ENCODE data around the gene FGG.
"Not testable (repeated sequence)": the region's sequence is repeated elsewhere in the genome, so short reads cannot be mapped to it uniquely, and the experiment has no call there.

Gene FGG

DNA sequence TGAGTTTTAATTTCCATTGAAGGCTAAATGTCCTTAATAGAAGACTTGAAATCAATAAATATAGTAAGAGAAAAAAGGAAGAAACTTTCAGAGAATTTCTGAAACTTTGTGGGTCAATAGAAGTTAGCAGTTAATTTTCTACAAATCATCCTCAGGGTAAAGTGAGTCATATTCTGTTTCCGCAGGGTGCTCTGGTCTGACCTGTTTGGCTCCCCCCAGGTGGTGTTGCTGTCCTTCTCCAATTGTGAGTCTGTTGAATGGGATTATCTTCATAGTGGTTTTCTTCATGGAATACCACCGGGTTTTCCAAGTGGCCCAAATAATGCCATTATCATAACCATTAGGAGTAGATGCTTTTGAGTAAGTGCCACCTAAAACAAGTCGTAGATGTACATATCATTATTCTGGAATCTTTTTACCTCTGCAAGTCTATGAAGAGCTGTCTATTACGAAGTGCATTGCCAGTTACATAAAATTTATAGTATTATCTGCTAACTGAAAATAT, 7.7 kb downstream of the FGG start:
- DNase-seq (ENCODE audit: low read depth): no peak
- no peak overlapping the region for H3K4me3 ChIP-seq (ENCODE audit: low read depth, low read length)
- TF ChIP-seq, protein P1, sequence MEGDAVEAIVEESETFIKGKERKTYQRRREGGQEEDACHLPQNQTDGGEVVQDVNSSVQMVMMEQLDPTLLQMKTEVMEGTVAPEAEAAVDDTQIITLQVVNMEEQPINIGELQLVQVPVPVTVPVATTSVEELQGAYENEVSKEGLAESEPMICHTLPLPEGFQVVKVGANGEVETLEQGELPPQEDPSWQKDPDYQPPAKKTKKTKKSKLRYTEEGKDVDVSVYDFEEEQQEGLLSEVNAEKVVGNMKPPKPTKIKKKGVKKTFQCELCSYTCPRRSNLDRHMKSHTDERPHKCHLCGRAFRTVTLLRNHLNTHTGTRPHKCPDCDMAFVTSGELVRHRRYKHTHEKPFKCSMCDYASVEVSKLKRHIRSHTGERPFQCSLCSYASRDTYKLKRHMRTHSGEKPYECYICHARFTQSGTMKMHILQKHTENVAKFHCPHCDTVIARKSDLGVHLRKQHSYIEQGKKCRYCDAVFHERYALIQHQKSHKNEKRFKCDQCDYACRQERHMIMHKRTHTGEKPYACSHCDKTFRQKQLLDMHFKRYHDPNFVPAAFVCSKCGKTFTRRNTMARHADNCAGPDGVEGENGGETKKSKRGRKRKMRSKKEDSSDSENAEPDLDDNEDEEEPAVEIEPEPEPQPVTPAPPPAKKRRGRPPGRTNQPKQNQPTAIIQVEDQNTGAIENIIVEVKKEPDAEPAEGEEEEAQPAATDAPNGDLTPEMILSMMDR (conservative IDR thresholded peaks at IDR 0.05; ENCODE audit: low read depth, low read length): no peak

DNA sequence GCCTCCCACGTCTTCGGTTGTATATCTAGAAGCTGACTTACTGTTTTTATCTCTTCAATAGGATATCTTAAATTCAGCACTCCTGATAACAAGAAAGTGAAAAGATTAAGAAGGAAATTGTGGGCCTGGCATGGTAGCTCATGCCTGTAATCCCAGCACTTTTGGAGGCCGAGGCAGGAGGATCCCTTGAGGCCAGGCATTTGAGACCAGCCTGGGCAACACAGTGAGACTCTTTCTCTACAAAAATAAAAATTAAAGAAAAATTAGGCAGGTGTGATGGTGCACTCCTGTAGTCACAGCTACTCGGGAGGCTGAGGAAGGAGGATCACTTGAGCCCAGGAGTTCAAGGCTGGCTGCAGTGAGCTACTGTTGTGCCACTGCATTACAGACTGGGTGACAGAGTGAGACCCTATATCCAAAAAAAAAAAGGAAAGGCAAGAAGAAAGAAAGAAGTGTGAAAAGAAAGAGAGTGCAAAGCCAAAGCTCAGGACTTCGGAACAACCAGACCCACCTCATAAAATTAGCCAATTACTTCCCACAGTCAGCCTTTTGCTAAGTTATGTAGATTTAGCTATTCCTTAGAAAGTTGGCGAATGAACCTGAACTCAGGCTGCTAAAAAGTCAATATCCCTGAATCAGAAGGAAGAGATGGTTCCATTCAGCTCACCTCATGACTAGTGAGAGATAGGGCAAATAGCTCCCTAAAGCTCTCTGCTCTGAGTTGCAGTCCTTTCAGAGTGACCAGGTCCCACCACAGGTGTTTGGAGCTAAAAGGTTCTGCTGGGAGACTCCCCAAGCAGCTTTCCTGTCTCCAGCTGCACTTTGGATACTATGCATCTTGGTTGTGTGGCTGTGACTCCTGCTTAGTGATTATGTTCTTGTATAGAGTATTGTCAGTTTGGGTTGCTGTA, 9.2 kb downstream of the FGG start:
- no peak for DNase-seq (ENCODE audit: low read depth)
- TF ChIP-seq, protein P1 (conservative IDR thresholded peaks at IDR 0.05; ENCODE audit: low read depth, low read length): no peak
- no peak overlapping the region for H3K4me3 ChIP-seq (ENCODE audit: low read depth, low read length)

DNA sequence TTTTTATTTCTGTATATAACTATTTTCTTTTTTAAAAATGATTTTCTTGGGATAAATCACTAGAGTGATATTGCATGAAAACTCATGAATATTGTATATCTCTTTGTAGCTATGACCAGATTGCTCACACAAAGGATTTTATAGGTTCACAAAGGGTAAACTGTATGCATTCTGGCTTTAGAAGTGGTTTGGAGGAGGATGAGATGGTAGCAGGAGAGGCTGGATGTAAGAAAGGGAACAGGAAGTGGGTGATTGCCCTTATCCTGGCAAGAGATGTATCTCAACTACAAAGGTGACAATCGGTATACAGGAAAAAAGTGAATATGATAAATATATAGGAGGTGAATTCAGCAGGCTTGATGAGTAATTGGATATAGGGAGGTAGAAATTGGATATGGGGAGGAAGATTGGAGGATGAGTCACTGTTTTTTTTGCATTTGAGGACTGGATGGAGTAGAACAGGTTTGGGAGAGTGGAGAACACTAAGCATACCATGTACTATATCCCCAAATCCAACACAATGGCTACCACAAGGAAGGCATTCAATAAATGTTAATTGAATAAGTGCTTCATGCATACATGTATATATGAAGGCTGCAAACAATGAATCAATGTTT, 9.9 kb downstream of the FGG start:
- TF ChIP-seq, protein P1 (conservative IDR thresholded peaks at IDR 0.05; ENCODE audit: low read depth, low read length): no peak
- no peak overlapping the region for H3K4me3 ChIP-seq (ENCODE audit: low read depth, low read length)
- DNase-seq (ENCODE audit: low read depth): peak; percentile 9

DNA sequence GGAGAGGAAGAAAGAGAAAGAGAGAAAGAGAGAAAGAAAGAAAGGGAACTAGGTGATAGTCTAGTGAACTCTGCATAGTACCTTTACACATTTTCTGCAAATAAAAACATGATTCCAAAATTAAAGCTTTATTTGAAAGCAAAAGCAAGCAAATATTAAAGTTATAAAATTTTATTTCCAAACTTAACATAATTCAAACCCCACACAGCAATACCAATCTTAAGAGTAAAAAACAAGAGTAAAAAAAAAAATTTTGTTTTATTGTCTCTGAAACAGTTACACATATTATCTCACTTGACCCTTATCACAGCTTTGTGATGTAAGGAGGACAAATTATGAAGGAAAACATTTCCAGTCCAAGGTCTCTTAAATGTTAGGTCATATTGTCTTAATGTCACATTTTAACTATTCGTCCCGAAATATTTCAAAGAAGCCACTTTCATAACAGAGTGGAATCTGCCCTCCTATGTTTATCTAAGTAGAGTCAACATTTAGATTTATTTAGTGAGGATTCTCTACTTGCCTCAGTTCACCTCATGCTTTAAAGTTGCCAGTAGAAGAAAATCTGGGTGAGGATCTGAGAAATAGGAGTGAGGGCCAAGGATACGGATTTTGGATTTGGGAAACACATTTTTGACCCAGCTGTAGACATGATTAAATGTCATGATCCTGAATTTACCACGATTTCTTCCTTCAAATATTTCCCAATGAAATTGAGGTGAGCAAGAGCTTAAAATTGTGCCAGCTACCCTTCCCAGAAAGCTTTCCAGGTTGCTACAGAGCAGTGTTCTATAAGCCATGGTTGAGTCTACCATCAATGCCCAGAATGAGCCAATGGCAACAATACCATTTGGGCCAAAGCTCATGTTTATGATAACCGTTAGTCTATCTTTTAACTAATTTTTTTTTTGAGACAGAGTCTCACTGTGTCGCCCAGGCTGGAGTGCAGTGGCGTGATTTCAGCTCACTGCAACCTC, 14.4 kb downstream of the FGG start:
- no peak for DNase-seq (ENCODE audit: low read depth)
- no peak overlapping the region for H3K4me3 ChIP-seq (ENCODE audit: low read depth, low read length)
- TF ChIP-seq, protein P1 (conservative IDR thresholded peaks at IDR 0.05; ENCODE audit: low read depth, low read length): no peak

DNA sequence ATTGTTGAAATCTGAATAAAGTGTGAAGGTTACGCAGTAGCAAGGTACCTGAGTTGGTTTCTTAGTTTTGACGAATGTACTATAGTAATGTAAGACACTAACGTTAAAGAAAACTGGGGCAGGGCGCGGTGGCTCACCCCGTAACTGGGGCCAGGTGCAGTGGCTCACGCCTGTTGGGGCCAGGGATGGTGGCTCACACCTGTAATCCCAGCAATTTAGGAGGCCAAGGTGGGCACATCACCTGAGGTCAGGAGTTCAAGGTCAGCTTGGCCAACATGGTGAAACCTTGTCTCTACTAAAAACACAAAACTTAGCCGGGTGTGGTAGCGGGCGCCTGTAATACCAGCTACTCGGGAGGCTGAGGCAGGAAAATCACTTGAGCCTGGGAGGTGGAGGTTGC, 15.2 kb downstream of the FGG start:
- not testable (repeated sequence) for H3K4me3 ChIP-seq (ENCODE audit: low read depth, low read length); DNase-seq (ENCODE audit: low read depth)

DNA sequence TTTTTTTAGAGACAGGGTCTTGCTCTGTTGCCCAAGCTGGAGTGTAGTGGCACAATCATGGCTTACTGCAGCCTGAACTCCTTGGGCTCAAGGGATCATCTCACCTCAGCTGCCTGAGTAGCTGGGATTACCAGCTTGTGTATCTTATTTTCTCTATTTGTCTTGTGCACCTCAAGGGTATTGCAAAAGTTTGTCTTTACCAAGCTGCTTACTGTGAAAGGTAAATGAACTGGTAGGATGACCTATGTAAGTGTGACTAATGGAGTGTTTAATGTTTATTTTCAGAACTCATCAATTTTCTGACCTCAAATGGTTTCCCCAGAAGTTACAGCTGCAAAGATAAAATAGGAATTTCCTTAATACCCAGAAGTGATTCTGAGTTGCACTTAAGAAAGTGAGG, 16.6 kb downstream of the FGG start:
- TF ChIP-seq, protein P1 (conservative IDR thresholded peaks at IDR 0.05; ENCODE audit: low read depth, low read length): no peak
- DNase-seq (ENCODE audit: low read depth): peak; percentile 56
- no peak overlapping the region for H3K4me3 ChIP-seq (ENCODE audit: low read depth, low read length)

DNA sequence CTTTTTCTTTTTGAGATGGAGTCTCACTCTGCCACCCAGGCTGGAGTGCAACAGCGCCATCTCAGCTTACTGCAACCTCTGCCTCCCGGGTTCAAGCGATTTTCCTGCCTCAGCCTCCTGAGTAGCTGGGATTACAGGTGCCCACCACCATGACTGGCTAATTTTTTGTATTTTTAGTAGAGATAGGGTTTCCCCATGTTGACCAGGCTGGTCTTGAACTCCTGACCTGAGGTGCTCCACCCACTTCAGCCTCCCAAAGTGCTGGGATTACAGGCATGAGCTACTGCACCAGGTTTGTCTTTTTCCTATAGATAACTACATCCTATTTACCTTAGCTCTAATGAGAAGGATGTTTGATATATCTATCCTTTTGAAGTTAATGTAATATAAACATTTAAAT, 18.1 kb downstream of the FGG start:
- DNase-seq (ENCODE audit: low read depth); H3K4me3 ChIP-seq (ENCODE audit: low read depth, low read length): not testable (repeated sequence)

Data from choroid plexus epithelial cell (primary cell).